ENCODE results near the gene ELAVL3.

ELAVL3 gene

DNA sequence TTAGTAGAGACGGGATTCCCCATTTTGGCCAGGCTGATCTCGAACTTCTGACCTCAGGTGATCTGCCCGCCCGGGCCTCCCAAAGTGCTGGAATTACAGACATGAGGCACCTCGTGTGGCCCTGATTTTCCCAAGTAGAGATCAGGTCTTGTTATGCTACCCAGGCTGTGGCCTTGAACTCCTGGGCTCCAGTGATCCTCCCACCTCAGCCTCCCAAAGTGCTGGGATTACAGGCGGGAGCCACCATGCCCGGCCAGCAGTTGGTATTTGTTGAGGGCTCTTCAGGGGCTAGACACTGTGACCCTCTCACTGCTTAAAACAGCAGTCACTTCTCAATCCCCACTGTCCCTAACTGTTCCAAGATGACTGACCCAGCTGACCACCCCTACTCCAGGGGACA lies 8.5 kb upstream of the ELAVL3 start:
- no peak overlapping the region for H3K4me3 ChIP-seq (ENCODE audit: control insufficient read depth, low read depth, low read length)

DNA sequence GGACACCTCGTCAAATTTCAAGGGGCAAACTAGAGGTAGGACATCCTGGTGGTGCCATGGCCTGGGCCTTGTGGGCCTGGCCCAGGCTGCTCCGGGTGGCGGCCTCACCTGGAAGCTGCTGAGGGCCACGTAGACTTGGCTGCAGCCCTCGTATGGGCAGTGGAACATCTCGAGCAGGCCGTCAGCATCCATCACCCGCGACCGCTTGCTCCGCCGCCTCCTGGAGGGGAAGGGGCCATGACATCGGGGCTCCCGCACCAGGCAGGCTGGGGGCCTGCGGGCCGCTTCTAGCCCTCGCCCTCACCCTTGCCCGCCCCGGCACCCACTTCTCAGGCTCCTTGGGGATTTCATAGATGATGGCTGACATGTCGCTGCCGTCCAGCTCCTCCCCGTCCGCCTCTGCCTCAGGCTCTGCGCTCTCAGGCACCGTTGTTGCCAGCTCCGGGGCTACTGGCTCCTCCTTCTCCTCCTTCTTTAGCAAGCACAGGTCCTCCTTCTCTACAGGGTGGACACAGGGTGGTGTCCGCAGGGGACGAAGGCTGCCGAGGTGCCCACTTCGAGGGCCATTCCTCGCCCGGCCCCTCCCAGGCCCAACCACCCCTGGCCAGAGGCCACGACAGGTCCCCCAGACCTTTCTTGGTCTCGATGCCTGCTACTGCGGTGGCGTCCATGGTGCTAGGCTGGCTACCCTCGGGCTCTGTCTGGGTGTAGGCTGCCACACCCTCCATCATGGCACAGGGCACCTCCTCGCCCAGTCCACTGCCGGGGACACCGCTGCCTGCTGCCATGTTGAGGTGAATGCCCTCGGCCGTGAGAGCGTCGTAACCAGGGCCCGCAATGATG lies 6.0 kb upstream of the ELAVL3 start:
- TF ChIP-seq, protein P1, sequence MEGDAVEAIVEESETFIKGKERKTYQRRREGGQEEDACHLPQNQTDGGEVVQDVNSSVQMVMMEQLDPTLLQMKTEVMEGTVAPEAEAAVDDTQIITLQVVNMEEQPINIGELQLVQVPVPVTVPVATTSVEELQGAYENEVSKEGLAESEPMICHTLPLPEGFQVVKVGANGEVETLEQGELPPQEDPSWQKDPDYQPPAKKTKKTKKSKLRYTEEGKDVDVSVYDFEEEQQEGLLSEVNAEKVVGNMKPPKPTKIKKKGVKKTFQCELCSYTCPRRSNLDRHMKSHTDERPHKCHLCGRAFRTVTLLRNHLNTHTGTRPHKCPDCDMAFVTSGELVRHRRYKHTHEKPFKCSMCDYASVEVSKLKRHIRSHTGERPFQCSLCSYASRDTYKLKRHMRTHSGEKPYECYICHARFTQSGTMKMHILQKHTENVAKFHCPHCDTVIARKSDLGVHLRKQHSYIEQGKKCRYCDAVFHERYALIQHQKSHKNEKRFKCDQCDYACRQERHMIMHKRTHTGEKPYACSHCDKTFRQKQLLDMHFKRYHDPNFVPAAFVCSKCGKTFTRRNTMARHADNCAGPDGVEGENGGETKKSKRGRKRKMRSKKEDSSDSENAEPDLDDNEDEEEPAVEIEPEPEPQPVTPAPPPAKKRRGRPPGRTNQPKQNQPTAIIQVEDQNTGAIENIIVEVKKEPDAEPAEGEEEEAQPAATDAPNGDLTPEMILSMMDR (IDR thresholded peaks at IDR 0.05; ENCODE audit: control insufficient read depth, insufficient read depth, low read depth, low read length, missing control alignments), result no peak
- no peak overlapping the region for H3K4me3 ChIP-seq (ENCODE audit: control insufficient read depth, low read depth, low read length)

More for the DNA sequence above, 8.5 kb upstream of the ELAVL3 start:
- TF ChIP-seq, protein P1 (IDR thresholded peaks at IDR 0.05; ENCODE audit: control insufficient read depth, insufficient read depth, low read depth, low read length, missing control alignments), result no peak
- DNase-seq (ENCODE audit: low read depth), result no peak

DNA sequence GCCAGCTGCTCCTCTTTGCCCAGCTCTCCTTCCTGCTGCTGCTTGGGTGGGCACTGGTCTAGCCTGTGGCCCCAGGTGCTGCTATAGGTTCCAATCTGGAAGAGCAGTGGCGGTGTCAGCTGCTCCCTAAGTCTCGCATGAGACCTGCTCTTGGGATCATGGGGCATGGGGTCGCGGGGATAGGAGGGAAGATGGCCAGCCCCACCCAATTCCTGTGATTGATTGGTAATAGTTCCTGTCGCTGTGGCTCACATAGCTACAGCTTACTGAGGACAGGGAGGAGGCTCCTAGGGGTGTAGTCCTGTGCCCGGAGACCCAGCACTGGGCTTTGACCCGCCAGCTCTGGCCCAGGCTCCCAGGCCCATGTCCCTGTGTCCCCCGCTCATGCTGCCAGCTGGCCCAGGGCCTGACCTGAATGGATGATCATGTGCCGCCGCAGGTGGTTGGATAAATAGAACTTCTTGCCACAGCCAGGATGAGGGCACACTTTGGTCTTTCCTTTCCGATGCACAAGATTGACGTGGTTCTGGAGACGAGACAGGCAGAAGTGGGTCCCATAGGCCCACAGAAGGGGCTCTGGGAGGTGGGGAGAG lies 4.5 kb upstream of the ELAVL3 start:
- DNase-seq (ENCODE audit: low read depth), result no peak
- TF ChIP-seq, protein P1 (IDR thresholded peaks at IDR 0.05; ENCODE audit: control insufficient read depth, insufficient read depth, low read depth, low read length, missing control alignments), result no peak

More for the DNA sequence above, 6.0 kb upstream of the ELAVL3 start:
- DNase-seq (ENCODE audit: low read depth), result no peak

DNA sequence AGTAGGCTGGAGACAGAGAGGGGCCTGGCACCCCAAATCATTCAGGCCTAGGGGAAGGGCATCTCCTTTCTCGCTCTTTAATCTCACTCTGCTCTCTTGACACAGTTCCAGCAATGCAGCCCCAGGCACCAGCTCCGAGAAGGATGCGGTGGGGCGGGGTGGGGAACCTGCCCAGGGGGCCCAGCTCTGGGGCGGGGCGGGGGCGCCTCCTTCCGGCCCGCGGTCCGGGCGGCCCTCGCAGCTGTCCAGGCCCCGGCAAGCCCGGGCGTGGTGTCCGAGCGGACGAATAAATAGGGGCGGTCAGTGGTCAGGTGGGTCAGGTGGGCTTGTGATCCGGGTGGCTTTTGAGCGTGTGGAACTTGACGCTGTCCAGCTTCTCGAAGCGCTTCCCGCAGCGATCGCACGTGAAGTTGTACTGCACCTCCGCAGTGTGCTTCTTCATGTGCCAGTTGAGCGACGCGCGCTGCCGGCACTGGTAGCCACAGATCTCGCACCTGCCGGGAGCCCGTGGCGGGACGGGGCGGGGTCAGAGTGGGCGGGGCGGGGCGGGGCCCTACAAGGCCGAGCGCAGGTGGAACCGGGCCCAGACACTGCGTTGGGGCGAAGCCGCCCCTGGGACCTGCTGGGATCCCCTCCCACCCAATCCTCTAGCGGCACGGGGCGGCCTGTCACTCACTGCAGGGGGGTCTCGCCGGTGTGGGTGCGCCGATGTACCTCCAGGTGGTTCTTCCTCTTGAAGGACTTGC lies 2.7 kb upstream of the ELAVL3 start:
- no peak overlapping the region for H3K4me3 ChIP-seq (ENCODE audit: control insufficient read depth, low read depth, low read length)
- TF ChIP-seq, protein P1 (IDR thresholded peaks at IDR 0.05; ENCODE audit: control insufficient read depth, insufficient read depth, low read depth, low read length, missing control alignments), result no peak

More for the DNA sequence above, 4.5 kb upstream of the ELAVL3 start:
- H3K4me3 ChIP-seq (ENCODE audit: control insufficient read depth, low read depth, low read length), result no peak overlapping the region

DNA sequence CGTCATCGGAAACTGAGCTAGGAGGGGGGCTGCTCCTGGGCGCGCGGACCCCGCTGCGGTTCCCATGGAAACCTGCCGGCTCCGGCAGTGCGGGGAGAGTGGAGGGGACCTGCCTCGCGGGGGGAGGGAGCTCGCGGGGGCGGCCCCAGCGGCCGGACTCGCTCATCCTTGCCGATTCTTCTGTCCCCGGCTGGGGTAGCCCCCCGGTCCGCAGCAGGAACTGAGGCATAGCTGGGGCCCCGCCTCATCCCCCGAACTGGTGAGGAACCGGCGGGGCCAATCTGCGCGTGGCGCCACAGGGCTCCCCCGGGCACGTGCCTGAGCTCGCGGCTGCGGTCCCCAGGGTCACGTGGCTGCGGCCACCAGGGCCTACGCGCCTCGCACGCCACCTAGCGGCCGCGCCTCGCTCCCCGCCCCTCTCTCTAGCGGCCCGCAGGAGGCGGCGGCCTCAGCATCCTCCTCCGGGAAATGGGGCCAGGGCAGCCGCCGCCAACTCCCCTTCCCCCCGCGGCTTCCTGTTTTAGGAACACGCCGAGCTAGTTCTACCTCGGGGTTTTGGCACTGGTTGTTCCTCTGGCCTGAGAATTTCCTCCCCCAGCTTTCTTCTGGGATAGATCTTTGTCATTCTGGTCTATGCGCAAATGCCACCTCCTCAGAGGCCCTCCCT lies 1.7 kb upstream of the ELAVL3 start:
- H3K4me3 ChIP-seq (ENCODE audit: control insufficient read depth, low read depth, low read length), result peak overlapping the region; percentile 23
- DNase-seq (ENCODE audit: low read depth), result peak; percentile 10
- TF ChIP-seq, protein P1 (IDR thresholded peaks at IDR 0.05; ENCODE audit: control insufficient read depth, insufficient read depth, low read depth, low read length, missing control alignments), result peak; percentile 71

More for the DNA sequence above, 2.7 kb upstream of the ELAVL3 start:
- DNase-seq (ENCODE audit: low read depth), result no peak

All from AG09309 (cell line).